Superior temporal gyrus (tissue), 1 donor: ENCODE data around the gene ZNF350.
"Not testable (repeated sequence)": the region's sequence is repeated elsewhere in the genome, so short reads cannot be mapped to it uniquely, and the experiment has no call there.

ENCODE experiments used
- DNase-seq: peaks from one replicate; pipeline ENCODE4 v3.0.0-alpha.2; 2016; ENCODE audit errors: extremely low spot score

ZNF350 gene

DNA sequence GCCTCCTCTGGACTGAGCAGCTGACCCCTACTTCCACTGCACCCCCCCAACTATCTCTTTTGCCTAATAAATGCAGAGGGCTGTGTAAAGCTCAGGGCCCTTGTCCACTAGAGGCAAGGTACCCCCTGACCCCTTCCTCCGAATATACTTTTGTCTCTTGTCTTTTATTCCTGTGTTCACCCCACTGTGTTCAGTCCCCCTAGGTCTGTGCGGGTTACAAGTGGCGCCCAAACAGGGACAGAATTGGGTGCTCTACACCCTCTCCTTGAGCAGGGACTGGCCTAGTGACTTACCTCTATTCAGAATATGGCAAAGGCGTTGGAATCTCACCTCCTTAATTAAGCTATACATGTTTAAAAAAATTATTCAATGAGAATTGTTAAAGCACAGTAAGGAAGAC, 15.0 kb downstream of the ZNF350 start:
- DNase-seq: no peak

DNA sequence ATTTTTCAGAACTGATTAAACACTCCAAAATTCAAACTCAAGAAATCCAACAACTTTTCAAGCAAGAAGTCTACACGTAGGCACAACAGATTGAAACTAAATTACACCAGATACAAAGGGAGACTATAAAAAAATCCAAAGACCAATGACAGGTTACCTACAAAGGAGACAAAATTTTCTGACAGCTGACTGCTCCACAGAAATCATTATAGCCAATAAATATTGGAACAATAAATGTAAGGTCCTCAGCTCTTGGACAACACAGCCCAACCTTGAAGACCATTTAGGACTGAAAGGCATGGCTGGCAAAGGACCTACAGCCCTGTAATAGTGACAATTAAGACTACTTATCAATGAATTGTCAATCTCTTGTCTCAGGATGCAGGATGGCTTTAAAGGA, 15.9 kb downstream of the ZNF350 start:
- DNase-seq: no peak

DNA sequence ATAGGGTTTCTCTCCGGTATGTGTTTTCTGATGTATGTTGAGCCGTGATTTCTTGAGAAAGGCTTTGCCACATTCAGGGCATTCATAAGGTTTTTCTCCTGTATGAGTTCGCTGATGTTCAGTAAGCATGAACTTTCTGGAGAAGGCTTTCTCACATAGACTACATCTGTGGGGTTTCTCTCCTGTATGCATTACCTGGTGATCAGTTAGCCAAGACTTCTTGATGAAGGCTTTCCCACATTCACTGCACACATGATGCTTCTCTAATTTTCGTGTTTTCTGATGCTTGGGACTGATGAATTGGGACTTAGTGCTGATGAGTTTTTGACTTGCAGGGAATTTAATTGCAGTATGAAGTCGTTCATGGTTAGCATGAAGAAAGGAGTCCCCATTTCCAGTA, 21.1 kb downstream of the ZNF350 start:
- no peak for DNase-seq

DNA sequence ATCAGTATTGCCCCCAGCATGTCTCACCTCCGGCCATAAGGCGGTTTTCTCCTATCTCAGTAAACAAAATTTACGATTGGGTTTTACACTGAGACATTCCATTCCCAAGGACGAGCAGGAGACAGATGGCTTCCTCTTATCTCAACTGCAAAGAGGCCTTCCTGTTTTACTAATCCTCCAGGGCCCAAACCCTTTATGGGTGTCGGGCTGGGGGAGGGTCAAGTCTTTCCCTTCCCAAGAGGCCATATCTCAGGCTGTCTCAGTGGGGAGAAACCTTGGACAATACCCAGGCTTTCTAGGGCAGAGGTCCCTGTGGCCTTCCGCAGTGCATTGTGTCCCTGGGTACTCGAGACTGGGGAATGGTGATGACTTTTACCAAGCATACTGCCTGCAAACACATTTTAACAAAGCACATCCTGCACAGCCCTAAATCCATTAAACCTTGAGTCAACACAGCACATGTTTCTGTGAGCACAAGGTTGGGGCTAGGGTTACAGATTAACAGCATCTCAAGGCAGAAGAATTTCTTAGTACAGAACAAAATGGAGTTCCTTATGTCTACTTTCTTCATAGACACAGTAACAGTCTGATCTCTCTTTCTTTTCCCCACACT, 25.9 kb downstream of the ZNF350 start:
- not testable (repeated sequence) for DNase-seq

DNA sequence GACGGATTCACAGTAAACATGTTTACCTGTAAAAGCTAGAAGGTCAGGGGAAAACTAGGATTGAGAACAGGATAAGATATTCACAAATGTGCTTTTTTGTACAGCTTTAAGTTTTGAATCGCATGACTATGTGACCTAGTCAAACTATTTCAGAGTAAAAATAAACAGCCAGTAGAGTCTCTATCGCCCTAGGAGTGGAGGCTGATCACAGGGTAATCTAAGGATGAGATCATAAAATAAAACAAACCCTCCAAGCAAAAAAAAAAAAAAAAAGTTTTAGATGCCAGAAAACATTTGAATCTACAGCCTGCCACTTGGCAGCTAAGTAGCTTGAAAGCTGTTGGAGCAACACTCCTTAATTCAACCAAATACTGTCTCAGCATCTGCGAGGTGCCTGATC, 26.8 kb downstream of the ZNF350 start:
- DNase-seq: peak; percentile 11

DNA sequence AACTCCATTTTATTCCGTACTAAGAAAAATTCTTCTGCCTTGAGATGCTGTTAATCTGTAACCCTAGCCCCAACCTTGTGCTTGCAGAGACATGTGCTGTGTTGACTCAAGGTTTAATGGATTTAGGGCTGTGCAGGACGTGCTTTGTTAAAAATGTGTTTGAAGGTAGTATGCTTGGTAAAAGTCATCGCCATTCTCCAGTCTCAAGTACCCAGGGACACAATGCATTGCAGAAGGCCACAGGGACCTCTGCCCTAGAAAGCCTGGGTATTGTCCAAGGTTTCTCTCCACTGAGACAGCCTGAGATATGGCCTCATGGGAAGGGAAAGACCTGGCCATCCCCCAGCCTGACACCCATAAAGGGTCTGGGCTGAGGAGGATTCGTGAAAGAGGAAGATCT, 28.8 kb downstream of the ZNF350 start:
- not testable (repeated sequence) for DNase-seq

DNA sequence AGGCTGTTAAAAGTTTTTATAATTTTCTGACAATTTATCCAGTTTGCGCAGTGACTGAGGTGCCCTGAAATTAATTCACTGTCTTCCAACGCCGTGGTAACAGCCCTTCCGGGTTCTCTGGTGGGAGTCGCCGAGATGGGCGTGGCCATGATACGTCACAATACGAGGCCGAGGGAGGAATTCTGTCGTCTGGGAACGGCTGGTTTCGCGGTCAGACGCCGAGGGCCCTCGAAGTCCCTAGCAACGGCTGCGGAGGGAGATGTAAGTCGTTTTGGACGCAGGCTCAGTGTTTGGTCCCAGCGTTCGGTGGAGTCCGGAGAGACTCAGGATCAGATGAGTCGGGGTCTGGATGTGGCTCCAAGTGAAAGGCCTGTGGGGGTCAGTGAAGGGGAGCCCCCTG, 37.7 kb downstream of the ZNF350 start:
- no peak for DNase-seq

DNA sequence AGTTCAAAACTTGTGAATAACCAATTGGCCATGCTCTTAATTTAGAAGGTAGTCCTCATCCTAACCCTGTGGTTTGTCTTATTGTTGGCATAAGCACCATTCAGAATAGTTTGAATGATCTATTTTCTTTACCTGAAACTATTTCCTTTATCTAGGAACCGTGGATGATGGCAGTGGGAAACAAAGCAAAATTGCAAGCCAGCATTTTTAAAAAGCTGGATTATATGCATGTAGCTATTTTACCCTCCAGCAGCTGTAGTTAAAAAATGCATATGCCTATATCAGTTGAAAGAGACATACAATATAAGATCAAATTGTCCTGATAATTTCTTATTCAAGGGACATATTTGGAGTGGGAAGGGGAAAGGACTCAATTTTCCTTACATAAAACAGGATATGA, 40.0 kb downstream of the ZNF350 start:
- DNase-seq: no peak

DNA sequence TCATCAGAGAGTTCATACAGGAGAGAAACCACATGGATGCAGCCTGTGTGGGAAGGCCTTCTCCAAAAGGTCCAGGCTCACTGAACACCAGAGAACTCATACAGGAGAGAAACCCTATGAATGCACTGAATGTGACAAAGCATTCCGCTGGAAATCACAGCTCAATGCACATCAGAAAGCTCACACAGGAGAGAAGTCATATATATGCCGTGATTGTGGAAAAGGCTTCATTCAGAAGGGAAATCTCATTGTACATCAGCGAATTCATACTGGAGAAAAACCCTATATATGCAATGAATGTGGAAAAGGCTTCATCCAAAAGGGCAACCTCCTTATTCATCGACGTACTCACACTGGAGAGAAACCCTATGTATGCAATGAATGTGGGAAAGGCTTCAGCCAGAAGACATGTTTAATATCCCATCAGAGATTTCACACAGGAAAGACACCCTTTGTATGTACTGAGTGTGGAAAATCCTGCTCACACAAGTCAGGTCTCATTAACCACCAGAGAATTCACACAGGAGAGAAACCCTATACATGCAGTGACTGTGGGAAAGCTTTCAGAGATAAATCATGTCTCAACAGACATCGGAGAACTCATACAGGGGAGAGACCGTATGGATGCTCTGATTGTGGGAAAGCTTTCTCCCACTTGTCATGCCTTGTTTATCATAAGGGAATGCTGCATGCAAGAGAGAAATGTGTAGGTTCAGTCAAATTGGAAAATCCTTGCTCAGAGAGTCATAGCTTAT, 41.7 kb downstream of the ZNF350 start:
- DNase-seq: no peak

DNA sequence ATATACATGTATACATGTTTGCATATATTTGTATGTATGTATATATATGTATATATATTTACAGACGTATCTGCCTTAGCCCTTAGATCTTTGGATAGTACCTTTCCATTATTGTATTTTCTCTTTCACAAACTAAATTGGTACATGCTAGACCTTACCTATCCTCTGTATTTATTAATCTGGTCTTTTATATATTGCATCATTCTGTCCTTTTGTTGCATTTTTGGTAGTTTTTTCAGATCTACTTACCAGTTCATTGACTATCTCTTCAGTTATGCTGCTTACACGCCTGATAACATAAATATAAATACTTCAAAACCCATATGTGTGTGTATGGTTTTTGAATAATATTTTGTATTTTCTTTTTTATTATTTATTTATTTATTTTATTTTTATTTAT, 47.7 kb downstream of the ZNF350 start:
- no peak for DNase-seq

DNA sequence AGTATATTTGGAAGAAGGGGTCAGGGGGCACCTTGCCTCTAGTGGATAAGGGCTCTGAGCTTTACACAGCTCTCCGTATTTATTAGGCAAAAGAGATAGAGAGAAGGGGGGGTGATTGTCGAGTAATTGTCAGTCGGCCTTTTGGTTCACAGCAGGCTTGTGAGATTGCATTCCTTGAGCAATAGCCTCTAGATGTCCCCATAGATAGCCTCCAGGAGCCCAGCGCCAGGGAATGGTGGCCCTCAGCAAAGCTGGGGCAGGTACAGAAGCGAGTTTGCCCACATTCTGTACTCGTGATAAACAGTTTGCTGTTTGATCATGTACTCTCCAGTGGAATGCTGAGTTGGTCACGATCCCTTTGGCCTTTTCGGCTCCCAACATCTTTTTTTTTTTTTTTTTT, 54.7 kb downstream of the ZNF350 start:
- DNase-seq: no peak

DNA sequence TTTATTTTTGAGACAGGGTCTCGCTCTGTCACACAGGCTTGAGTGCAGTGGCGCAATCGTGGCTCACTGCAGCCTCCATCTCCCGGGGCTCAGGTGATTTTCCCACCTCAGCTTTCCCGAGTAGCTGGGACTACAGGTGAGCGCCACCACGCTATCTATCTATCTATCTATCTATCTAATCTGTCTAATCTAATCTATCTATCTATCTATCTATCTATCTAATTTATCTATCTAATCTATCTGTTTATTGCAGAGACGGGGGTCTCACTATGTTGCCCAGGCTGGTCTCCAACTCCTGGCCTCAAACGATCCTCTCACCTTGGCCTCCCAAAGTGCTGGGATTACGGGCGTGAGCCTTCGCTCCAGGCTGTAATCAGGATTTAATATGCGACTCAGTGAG, 58.8 kb downstream of the ZNF350 start:
- DNase-seq: no peak

DNA sequence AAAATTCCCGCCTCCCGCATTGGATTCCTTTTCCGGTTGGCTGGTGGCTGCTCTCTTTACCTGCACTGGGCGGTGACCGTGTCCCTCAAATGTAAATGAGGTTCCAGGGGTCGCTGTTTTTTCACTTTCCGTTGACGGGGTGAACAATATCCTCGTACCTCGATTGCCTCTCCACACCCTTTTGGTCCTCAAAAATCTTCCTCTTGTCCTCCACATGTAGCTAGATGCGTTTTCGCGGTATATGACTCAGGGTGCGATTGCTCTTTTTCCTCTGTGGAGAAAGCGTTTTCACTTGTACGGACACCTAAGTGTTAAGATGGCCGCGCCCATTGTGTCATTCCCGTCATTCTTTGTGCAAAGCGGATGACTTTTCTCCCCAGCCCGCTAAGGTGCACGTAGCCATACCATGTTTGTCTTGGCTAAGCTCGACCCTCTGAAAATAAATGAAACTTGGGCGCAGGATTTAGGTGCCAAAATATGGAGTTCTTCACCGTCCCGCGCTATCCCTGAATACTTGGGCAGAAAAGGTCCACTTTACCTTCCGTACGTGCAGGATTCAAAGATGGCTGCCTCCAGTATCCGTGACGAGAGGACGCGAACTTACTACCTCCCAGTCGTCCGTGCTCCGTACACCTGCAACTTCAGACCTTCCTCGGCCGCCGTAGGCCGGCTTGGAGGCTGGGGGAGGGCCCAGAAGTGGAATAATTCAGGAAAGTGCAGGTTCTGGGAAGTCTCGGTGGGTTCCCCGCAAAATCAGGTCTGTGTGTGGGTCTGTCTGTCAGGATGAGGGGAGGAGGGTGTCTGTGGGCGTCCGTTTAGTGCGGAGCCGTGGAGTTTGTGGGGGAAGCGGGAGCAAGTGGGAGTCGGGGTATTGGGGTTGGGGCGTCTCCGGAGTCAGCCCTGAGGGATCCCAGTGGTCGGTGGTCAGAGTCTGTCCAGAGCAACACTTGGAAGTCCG, 59.6 kb downstream of the ZNF350 start, which contains the start of gene ZNF613:
TSS of gene ZNF613 (plus strand) at position 689 of the 958 bp plus-strand sequence. CDS start 8,749 bp downstream, outside the sequence.
- DNase-seq: peak; percentile 97

DNA sequence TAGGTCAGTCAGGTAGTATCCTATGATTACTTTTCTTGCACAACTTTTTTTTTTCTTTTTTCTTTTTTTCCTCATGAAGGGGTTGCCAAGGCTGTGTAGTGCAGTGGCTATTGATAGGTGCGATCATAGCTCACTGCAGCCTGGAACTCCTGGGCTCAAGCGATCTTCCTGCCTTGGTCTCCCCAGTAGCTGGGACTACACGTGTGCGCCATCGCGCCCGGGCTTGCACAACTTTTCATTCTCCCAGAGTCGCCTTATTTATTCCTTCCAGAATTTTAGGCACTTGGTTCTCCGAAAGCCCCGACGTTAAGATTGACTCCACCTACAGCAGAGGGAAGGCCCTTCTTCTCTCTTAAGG, 60.2 kb downstream of the ZNF350 start:
- no peak for DNase-seq

DNA sequence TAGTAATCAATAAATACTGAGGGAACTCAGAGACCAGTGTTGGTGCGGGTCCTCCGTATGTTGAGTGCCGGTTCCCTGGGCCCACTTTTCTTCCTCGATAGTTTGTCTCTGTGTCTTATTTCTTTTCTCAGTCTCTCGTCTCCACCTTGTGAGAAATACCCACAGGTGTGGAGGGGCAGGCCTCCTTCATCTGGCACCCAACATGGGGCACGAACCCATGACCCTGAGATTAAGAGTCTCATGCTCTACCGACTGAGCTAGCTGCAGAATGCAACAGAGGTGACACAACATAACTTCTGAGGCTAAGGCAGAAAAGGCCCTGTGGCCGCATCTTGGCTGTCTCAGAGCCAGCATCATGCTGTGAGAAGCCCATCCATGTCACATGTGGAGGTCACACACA, 64.7 kb downstream of the ZNF350 start:
- DNase-seq: no peak

DNA sequence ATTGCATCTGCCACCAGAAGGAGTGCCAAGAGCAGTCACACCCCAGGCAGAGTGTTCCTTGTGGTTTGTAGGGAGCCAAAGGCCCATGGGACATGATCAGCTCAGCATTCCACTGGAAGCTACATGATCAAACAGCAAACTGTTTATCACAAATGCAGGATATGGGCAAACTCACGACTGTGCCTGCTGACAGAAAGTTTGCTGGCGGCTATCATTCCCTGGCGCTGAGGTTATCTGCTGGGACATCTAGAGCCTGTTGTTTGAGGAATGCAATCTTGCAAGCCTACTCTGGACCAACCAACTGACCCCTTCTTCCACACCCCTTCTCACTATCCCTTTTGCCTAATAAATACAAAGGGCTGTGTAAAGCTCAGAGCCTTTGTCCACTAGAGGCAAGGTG, 67.0 kb downstream of the ZNF350 start:
- no peak for DNase-seq

DNA sequence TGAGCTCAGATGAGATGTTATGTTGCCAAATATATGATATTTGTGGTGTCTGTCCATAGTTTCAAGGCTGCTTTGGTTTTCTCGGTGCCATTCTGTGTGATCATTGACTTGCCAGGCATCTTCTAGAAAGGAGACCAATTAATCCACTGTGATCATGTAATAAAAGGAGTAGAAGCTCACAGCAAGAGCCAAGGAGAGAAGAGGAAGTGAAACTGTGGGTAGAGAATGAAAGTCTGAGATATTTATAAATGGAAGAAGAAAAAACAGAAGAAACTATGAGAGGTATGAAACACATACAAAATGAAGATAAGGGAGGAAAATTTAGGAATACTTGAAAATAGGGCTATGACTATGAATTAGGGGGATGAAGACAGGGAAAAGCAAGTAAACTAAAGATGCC, 70.5 kb downstream of the ZNF350 start:
- DNase-seq: no peak

DNA sequence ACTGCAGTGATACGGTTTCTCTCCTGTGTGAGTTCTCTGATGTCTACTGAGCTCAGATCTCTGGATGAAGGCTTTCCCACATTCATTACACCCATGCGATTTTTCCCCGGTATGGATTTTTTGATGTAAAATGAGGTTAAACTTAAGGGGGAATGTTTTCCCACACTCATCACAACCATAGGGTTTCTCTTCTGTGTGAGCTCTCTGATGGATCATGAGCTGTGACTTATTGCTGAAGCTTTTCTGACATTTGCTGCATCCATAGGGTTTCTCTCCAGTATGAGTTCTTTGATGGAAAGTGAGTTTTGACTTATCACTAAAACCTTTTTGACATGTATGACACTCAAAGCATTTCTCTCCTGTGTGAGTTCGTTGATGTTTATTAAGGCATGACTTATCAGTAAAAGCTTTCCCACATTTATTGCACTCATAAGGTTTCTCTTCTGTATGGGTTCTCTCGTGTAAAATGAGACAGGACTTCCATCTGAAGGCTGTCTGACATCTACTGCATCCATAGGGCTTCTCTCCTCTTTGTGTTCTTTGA, 71.2 kb downstream of the ZNF350 start:
- DNase-seq: no peak
